Central memory CD4-positive, alpha-beta T cell (primary cell): ENCODE data around the gene ATP8B3.
A peak's percentile ranks its signal among the peaks of the same experiment; 100 is the strongest.

ENCODE experiments used
- DNase-seq: peaks from one replicate; pipeline ENCODE4 v3.0.0; 2022
- total RNA-seq, 3 experiments: gene quantifications; one replicate each; lab custom pipeline; 2026; lab: John Stamatoyannopoulos, UW

The ATP8B3 gene
- total RNA-seq = 0.46 to 2.7 (median 2.1) reads per million in 3 experiments

GRCh38 chr19:1811942-1812425, at the start of gene ATP8B3:
TSS of gene ATP8B3 (minus strand) at chr19:1812276. CDS start at chr19:1811736, 540 bp downstream.
- peak; percentile 34 for DNase-seq

- no peak for DNase-seq
Measured at GRCh38 chr19:1861599-1862031, 49.5 kb upstream of the ATP8B3 start.

GRCh38 chr19:1860821-1861598, 48.9 kb upstream of the ATP8B3 start:
- no peak for DNase-seq

- peak; percentile 73 for DNase-seq
Measured at GRCh38 chr19:1860042-1860775, 48.1 kb upstream of the ATP8B3 start.

- DNase-seq = no peak
Measured at GRCh38 chr19:1859331-1859781, 47.3 kb upstream of the ATP8B3 start.

- no peak for DNase-seq
Measured at GRCh38 chr19:1858412-1859081, 46.5 kb upstream of the ATP8B3 start.

- DNase-seq = no peak
Measured at GRCh38 chr19:1857648-1858326, 45.7 kb upstream of the ATP8B3 start.

GRCh38 chr19:1856698-1857603, 44.9 kb upstream of the ATP8B3 start:
- DNase-seq = peak; percentile 39

- DNase-seq = no peak
Measured at GRCh38 chr19:1856345-1856697, 44.2 kb upstream of the ATP8B3 start.

GRCh38 chr19:1855828-1856255, 43.8 kb upstream of the ATP8B3 start:
- peak; percentile 31 for DNase-seq

- peak; percentile 81 for DNase-seq
Measured at GRCh38 chr19:1855040-1855827, 43.2 kb upstream of the ATP8B3 start.

- no peak for DNase-seq
Measured at GRCh38 chr19:1854542-1855039, 42.5 kb upstream of the ATP8B3 start.

- no peak for DNase-seq
Measured at GRCh38 chr19:1854039-1854541, 42.0 kb upstream of the ATP8B3 start.

- peak; percentile 76 for DNase-seq
Measured at GRCh38 chr19:1853295-1854038, 41.4 kb upstream of the ATP8B3 start.

GRCh38 chr19:1852581-1853128, 40.6 kb upstream of the ATP8B3 start:
- no peak for DNase-seq

GRCh38 chr19:1851654-1852580, 39.8 kb upstream of the ATP8B3 start:
- peak; percentile 63 for DNase-seq

GRCh38 chr19:1850809-1851653, 39.0 kb upstream of the ATP8B3 start:
- DNase-seq = no peak
